ENCODE results near the gene NHLRC1. TPM values are rescaled to one million over a fixed set of nuclear protein-coding genes. Genes with fewer than 3 reads are reported as not detected.

NHLRC1 gene
- total RNA-seq, 1 donor from 2014 or later, result 1.8 TPM

DNA sequence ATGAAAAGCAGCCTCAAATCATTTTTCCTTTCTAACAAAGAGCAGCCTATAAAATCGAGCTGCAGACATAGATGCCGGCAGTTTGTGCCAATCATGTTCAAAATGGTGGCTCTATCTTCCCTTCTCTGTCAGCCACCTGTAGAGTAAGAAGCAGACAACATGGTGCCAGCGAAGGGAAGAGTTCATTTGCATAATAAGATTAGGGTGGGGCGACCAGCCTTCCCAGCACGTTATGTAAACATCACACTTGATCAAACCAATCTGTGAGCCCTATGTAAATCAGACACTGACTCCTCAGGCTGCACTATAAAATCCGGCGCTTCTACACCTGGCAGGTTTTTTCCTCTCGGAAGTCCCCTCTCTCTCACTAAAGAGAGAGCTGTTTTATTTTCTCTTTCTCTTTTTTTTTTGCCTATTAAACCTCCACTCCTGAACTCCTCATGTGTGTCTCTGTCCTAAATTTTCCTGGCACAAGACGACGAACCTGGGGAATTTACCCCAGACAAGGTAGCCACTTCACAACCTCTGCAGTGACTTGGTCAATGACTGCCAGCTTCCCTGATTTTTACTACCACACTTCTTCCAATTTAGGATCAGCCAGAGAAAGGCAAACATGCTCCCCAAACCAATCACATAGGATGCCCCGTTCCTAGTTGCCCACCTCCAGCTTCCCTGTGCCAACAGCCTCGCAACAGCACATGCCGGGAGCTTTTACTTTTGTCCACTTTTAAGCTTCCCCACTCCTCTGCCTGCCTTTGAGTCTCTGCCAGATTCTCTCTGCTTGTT is 19.5 kb upstream of the NHLRC1 start:
- intact Hi-C loops (cut with DNase I), result no loop called here
- ATAC-seq, result no peak
- DNase-seq (ENCODE audit: low spot score), result no peak

DNA sequence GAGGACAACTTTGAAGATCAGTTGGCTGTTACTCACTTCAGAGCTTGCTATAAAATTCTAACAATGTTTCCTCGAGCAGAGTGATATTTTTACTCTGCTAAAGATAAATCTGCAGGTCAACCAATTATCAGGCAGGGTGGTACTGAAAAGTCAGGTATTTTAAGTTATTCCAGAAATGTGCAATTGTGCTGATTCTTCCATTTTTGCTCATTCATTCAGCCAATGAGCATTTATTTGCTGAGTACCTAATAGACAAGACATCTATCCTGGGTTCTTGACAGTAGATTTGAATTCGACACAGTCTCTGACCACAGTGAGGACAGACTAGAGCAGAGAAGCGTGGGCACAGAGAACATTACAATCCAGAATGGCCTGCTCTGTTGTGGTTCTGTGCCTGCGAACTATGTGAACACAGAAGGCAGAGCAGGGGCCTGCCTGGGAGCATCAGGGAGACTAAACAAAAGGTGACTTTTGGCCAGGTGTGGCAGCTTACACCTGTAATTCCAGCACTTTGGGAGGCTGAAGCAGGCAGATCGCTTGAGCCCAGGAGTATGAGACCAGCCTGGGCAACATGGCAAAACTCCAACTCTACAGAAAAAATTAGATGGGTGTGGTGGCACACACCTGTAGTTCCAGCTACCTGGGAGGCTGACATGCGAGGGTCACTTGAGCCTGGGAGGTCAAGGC is 17.6 kb upstream of the NHLRC1 start:
- ATAC-seq, result no peak
- no peak for DNase-seq (ENCODE audit: low spot score)
- intact Hi-C loops (cut with DNase I), result no loop called here

DNA sequence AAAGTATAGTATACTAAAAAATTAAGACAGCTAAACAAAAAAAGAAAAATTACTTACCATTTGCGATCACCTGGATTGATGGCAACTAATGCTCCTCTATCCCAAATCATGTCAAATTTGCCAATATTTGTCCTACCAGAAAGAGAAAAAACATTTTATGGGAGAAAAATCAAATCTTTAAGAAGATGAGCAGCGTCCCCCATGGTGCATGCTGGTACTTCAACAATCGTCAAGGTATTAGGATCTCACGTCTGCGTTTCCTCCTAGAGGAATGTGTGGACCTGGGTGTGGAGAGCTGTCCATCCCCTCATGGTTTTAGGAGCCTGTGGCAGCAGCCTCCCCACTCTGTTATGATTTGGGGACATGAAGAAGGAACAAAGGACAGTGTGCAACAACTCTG is 16.4 kb upstream of the NHLRC1 start:
- intact Hi-C loops (cut with DNase I), result no loop called here
- ATAC-seq (no peak), DNase-seq (ENCODE audit: low spot score) (no peak)

DNA sequence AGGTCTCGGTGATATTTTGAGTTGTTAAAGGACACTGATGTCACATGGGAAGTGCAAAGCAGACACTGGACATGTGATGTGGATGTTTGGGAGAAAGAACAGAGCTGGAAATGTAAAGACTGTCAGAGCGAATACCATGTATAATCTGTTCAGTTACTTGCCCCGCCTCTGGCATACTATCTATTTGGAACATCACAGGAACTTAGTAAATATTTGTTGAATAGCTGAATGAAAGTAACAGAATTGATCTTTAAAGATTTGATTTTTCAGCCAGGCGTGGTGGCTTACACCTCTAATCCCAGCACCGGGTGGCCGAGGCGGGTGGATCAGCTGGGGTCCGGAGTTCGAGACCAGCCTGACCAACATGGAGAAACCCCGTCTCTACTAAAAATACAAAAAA is 13.8 kb upstream of the NHLRC1 start:
- intact Hi-C loops (cut with DNase I), result no loop called here
- no peak for ATAC-seq

DNA sequence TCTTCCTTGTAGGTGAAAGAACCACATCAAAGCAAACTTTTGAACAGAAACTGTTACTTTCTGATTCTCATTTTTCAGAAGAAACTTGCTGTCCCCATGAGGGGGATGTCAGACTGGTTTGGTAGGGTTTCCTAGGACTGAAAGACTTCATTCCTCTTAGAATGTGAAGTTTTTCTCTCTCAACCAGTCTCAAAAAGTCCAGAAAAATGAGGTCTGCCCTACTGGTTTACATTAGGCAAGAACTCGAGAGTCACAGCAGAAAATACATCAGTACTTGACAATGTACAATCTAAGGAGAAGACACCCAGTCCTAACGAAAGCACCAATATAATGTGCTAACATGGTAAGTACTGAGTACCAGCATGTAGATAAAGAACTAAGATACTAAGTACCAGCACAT is 12.7 kb upstream of the NHLRC1 start:
- ATAC-seq (no peak), DNase-seq (ENCODE audit: low spot score) (no peak)
- intact Hi-C loops (cut with DNase I), result no loop called here

More for the DNA sequence above, 13.8 kb upstream of the NHLRC1 start:
- no peak for DNase-seq (ENCODE audit: low spot score)

DNA sequence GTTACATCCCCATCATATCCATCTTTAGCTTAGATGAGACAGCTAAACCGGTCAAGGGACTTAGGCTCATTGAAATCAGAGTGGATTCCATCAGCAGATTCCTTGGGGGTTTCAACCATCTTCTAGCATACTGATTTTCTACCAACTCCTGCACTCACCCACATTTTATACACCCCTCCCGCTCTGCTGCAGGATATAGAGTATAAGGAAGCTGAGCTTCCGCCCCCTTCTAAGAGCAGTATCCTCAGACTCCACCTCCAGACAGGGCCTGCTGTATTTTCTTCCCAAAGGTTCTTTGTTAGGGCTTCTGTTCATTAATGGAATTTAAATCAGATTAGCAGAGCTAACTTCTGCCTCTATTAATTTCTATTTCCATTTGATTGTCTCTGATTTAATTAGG is 9.9 kb upstream of the NHLRC1 start:
- intact Hi-C loops (cut with DNase I), result no loop called here
- ATAC-seq (no peak), DNase-seq (ENCODE audit: low spot score) (no peak)

DNA sequence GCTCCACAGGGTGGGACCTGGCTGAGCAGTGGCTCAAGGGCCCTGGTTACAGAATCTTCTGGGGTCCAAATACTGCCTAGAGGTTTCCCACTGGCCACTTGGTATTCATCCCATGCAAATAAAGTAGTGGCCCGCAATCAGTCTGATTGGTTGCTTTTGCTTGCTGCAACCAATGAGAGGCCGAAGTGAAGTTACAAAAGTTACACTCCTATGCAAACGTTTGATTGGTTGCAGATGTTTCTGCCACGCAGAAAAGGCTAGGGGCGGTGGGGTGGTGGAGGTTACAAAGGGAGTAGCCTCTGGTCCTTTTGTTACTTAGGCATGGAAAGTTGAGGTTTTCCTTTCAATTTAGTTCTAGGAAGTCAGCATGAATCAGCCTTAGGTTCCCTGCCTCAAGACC is 3.6 kb upstream of the NHLRC1 start:
- DNase-seq (ENCODE audit: low spot score) (no peak), ATAC-seq (no peak)
- intact Hi-C loops (cut with DNase I), result loop anchor here (10.0 kb wide), 1 partner anchor 131 kb away; no protein-coding TSS in a partner anchor

DNA sequence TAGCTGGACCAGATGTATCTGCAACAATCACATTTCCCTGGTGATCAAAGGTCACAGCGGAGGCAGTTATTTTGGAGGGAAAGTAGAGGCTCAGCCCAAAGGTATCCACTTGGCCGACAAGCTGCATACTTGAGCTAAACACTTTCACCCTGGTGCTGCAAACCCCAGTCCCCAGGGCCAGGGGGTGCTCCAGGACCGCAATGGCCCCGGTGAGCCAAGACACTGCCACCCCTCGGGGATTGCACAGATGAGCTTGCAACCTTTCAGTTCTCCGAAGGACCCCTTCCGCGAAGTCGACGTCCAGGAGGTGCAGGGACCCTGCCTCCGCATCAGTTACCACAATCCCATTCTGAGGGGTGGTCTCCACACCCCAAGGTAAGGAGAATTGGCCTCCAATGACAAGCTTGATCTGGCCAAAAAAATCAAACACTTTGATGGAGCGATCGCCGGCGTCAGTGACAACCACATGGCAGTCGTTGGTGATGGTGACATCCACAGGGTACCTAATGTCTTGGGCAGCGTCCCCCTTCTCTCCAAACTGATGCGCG is 823 bp downstream of the NHLRC1 start:
- no peak for ATAC-seq

DNA sequence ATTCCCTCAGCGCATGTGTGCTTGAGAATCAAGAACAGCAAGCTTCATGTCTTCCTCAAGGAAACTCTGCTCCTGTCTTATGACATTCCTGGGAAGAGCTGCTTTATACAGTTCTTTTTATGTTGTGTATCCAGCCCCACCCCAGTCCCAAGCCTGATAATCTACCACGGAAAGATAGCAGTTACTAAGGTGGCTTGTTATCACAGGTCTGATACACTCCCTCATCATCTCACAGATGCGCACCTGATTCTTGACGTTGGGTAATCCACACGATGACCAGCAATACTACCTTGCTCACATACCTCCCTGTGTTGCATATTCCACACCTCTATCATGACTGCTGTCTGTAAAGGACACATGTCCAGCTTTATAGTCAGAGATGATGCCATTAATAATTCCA is 3.2 kb downstream of the NHLRC1 start:
- ATAC-seq (no peak), DNase-seq (ENCODE audit: low spot score) (no peak)
- intact Hi-C loops (cut with DNase I), result no loop called here

More for the DNA sequence above, 823 bp downstream of the NHLRC1 start:
- intact Hi-C loops (cut with DNase I), result loop anchor here (10.0 kb wide), 1 partner anchor 127 kb away; no protein-coding TSS in a partner anchor
- no peak for DNase-seq (ENCODE audit: low spot score)

DNA sequence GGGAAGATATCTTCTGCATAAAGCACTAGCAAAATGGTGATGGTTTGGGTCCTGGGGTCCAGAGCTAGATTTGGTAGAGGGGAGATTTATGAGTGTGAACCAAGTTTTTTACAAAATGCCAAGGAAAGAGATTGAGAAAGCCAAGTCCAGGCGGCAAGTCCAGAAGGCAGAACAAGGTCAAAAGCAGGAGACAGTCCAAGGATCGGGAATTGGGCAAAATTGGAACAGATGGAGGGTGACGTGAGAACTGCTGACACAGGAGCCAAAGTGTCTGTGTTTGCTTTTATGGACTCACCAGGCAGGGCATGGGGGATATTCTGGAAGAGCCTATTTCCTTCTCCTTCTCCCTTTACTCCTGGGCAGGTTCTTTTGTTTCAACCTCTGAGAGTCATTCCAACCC is 4.1 kb downstream of the NHLRC1 start:
- DNase-seq (ENCODE audit: low spot score), result no peak
- ATAC-seq, result no peak
- intact Hi-C loops (cut with DNase I), result no loop called here

DNA sequence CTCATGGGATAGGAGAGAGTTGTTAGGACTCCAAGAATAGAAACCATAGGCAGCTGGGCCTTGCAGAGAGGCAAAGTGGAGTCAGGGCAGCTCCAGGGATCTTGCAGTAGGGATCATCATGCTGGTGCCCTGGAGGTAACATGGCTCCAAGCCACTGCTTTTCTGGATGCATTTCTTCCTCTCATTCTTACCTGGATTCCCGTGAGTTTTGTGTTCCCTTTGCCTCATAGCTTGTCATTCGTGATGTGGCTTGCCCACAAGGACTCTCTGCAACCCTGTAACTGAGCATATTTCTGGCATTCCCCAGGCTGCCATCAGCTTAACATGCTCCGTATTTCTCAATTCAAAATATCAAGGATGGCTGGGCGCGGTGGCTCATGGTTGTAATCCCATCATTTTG is 5.3 kb downstream of the NHLRC1 start:
- ATAC-seq (no peak), DNase-seq (ENCODE audit: low spot score) (no peak)
- intact Hi-C loops (cut with DNase I), result no loop called here

DNA sequence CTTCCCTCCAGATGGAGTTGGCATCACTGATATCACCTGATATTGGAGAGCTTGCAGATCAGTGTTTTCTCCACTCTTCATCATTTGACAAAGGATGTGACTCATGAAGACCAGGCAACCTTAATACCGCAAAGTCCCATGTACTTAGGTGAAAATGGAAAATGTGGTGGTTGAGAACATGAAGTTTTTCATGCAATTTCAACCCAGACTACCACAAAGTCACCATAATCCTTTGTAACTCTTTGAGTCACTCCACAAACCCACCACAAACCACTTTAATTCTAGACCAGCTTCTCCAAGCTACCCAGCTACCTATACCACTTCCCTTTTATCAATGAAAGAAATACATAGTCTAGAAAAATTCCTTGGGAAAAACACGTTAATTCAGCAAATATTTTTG is 7.1 kb downstream of the NHLRC1 start:
- ATAC-seq, result no peak
- no peak for DNase-seq (ENCODE audit: low spot score)
- intact Hi-C loops (cut with DNase I), result no loop called here

DNA sequence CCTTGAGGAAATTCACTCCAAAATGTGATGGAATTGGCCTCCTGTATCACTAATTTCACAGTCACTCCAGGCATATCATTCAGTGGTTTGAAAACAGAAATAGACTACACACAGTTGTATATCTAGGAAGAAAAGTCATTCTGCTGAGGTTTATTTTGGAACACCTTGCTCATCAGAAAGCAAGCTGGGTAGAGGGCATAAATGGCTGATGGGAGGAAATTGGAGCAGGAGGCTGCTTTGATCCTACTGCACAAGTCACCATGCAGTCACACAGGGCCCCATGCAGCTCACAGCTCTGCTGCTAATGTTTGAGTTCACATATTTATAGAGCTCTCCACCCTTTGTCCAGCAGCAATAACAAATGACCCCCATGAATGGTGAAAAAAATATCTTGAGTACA is 12.3 kb downstream of the NHLRC1 start:
- DNase-seq (ENCODE audit: low spot score), result no peak
- ATAC-seq, result no peak
- intact Hi-C loops (cut with DNase I), result no loop called here

DNA sequence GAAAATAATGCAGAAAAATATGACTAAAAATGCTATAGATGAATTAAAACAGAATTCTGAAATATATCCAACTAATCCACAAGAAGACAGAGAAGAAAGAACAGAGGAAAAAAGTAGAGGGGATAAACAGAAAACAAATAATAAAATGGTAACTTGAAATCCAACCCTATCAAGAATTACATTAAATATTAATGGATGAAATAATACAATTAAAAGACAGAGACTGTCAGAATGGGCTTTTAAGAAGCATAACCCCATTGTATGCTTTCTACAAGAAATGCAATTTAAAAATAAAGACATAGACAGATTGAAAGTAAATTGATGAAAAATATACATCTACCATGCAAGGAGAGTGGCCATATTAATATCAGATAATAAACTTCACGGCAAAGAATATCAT is 15.4 kb downstream of the NHLRC1 start:
- ATAC-seq, result no peak

DNA sequence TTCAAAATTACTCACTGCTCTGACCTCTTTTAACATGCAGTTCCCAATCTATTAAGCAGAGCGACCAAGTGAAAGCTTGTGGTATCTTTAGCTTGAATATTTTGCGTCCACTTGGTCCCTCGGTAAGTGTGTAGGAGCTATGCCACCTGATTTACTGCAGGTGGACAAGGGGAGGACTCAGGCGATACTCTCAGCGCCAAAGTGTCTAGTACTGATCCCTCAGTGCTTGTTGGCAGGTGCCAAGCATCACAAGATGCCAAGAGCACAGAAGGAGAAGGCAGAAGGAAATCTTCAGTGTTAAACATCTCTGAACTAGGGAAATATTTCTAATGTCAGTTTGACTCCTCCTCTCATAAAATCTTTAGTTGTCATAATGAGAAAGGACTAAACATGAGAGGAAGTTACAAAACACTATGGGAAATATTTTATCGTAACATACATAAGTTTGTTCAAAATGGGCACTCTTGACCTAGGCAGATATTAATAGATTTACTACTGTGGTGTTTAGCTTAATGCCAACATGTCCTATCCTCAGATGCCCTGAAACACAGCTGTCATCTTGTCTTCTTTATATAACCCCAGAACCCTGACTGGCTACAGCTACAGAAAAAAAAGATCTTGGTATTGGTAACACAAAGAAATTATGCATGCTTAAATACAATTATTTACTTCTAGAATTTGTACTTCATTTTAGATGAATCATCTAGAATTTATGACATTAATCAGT is 19.5 kb downstream of the NHLRC1 start:
- intact Hi-C loops (cut with DNase I), result no loop called here
- ATAC-seq (no peak), DNase-seq (ENCODE audit: low spot score) (no peak)

More for the DNA sequence above, 15.4 kb downstream of the NHLRC1 start:
- intact Hi-C loops (cut with DNase I), result no loop called here
- no peak for DNase-seq (ENCODE audit: low spot score)

DNA sequence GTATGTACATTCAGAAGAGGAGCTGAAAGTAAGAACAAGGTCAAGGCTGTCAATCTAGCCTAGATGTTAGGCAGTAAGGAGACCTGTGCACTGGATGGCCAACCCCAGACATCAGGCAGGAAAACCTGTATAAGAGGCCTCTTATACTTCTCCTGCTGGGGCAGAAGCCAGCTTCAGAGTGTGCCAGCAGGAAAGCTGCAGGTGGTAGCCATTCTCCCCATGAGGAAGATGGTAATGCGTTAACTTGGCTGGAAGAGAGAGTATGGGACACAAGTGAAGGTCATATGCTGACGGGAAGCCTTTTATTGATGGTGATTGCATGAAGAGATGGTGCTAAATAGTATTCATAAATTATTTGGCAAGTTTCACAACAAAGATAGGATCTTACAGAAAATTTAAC is 20.6 kb downstream of the NHLRC1 start:
- ATAC-seq, result no peak
- intact Hi-C loops (cut with DNase I), result no loop called here
- DNase-seq (ENCODE audit: low spot score), result no peak

DNA sequence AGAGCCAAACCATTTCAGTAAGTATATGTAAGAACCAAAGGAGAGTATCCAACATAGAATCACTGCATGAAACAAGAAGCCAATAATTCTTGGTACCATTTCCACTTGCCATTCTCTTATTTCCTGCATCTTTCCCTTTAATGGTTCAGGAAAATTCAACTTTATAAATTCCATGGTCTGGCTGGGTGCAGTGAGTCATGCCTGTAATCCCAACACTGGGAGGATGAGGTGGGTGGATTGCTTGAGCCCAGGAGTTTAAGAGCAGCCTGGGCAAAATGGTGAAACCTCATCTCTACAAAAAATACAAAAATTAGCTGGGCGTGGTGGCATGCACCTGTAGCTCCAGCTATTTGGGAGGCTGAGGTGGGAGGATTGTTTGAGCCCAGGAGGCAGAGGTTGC is 21.2 kb downstream of the NHLRC1 start:
- DNase-seq (ENCODE audit: low spot score), result no peak
- intact Hi-C loops (cut with DNase I), result no loop called here
- ATAC-seq, result no peak

DNA sequence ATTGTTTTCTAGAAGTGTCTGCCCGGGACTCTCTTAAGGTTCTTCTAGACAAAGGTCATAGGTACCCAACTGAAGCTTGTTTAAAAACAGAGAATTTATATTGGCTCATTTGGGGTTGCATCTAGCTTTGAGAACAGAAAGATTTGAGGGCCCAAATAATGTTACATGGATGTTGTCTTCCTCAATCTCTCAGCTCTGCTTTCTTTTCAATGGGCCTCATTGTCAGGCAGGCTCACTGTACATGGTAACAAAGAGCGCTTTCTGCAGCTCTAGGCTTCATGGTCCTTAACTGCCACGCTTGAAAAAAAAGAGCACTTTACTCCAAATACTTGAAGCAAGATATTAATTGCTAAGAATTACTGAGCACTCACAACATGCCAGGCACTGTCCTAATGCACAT is 22.2 kb downstream of the NHLRC1 start:
- intact Hi-C loops (cut with DNase I), result no loop called here
- DNase-seq (ENCODE audit: low spot score) (no peak), ATAC-seq (peak; percentile 73)

DNA sequence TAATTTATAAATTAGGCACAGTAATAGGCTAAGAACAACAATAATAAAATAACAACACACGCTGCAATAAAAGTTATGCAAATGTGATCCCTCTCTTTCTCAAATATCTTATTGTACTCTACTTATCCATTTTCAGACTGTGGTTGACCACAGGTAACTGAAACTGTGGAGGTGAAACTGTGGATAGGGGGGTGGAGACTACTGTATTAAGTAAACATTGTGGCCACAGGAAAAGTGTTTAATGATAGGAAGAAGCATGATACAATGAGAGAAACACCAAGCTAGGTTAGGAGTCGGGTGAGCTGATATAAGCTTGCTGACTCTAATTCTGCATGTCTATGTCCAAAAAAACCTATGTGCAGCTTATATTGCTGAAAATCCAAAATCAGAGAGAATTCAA is 23.0 kb downstream of the NHLRC1 start:
- no peak for DNase-seq (ENCODE audit: low spot score)
- intact Hi-C loops (cut with DNase I), result no loop called here
- no peak for ATAC-seq

DNA sequence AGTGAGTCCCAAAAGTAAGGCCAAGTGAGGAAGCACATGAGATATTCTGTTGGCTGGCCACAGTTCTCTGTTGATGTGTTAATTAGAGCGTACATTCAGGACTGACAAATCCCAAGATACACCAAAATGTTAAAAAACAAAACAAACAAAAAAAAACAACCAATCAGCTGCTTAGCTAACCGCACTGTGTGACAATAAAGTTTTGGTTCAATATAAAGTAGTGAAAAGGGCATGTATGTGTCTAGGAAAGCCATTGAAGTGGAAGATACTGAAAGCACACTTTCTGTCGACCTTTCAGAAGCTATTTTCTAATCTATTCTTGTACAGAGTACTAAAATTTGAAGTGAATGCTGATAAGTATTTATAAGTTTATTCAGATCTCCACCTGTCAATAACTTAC is 26.1 kb downstream of the NHLRC1 start:
- intact Hi-C loops (cut with DNase I), result no loop called here
- DNase-seq (ENCODE audit: low spot score) (no peak), ATAC-seq (no peak)

Measured in sciatic nerve (tissue), 2 donors.